ENCODE data around the gene TCAP.

GRCh38 chr17:39659279-39660010 lies 5.7 kb upstream of the TCAP start:
- TF ChIP-seq REST (IDR thresholded peaks at IDR 0.05; ENCODE audit: insufficient read depth in 1 of 2, low read depth in 2 of 2, low read length in 1 of 2) (no peak), SIN3A (IDR thresholded peaks at IDR 0.05; ENCODE audit: borderline replicate concordance, insufficient read depth, low read depth, low read length) (no peak), CTCF (IDR thresholded peaks at IDR 0.05) (no peak)
